Measurements from ENCODE around the gene PDP2.

The PDP2 gene

DNA sequence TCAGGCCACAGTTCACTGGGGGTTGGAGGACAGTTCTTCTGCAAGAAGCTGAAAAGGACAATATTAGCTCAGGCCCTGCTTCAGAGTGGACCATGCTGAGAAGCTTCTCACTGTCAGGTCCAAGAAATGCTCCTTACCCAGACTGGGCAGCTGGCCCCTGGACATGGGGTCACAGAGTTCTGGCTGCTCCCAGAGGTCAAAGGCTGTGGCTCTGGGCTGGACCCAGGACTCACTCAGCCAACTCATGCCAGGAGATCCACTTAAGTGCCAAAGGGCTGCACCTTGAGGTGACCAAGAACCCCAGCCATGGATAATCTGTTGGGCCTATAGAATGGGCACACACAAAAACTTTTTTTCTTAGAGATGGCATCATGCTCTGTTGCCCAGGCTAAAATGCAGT lies 59.1 kb downstream of the PDP2 start:
- TF ChIP-seq, protein P1, sequence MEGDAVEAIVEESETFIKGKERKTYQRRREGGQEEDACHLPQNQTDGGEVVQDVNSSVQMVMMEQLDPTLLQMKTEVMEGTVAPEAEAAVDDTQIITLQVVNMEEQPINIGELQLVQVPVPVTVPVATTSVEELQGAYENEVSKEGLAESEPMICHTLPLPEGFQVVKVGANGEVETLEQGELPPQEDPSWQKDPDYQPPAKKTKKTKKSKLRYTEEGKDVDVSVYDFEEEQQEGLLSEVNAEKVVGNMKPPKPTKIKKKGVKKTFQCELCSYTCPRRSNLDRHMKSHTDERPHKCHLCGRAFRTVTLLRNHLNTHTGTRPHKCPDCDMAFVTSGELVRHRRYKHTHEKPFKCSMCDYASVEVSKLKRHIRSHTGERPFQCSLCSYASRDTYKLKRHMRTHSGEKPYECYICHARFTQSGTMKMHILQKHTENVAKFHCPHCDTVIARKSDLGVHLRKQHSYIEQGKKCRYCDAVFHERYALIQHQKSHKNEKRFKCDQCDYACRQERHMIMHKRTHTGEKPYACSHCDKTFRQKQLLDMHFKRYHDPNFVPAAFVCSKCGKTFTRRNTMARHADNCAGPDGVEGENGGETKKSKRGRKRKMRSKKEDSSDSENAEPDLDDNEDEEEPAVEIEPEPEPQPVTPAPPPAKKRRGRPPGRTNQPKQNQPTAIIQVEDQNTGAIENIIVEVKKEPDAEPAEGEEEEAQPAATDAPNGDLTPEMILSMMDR (conservative IDR thresholded peaks at IDR 0.05; ENCODE audit: low read depth, low read length), result no peak
- H3K9ac ChIP-seq, result no peak overlapping the region
- no peaks in the 10 kb centered on the region for H4K20me1 ChIP-seq (ENCODE audit: insufficient read depth)
- H3K27ac ChIP-seq, result no peak overlapping the region
- H3K79me2 ChIP-seq (ENCODE audit: insufficient read depth, low read depth), result peaks cover 7% of the 10 kb centered on the region; the same call in 1 of the 2 replicates
- no peaks in the 10 kb centered on the region for H3K36me3 ChIP-seq (ENCODE audit: insufficient read depth)
- H3K4me1 ChIP-seq (ENCODE audit: low read depth, poor library complexity, severe bottlenecking), result peaks cover 12% of the 10 kb centered on the region
- H3K4me3 ChIP-seq (IDR thresholded peaks at IDR 0.05; ENCODE audit: insufficient read depth, low read depth, low read length), result no peak overlapping the region
- no peak overlapping the region for H2AFZ ChIP-seq (ENCODE audit: low read depth)
- no peak overlapping the region for H3K4me2 ChIP-seq
- H3K27me3 ChIP-seq (ENCODE audit: insufficient read depth, low read depth), result no peaks in the 10 kb centered on the region

DNA sequence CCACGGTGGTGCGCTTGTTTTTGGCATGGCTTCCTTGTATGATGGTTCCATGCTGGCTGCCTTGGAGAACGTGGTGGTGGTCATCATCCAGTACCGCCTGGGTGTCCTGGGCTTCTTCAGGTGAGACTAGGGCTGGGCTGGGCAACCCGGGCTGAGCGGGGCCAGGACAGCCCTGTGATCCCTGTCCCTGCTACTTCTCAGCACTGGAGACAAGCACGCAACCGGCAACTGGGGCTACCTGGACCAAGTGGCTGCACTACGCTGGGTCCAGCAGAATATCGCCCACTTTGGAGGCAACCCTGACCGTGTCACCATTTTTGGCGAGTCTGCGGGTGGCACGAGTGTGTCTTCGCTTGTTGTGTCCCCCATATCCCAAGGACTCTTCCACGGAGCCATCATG lies 59.9 kb downstream of the PDP2 start:
- no peak overlapping the region for H2AFZ ChIP-seq (ENCODE audit: low read depth)
- H3K4me3 ChIP-seq (IDR thresholded peaks at IDR 0.05; ENCODE audit: insufficient read depth, low read depth, low read length), result no peak overlapping the region
- H3K27me3 ChIP-seq (ENCODE audit: insufficient read depth, low read depth), result no peaks in the 10 kb centered on the region
- H3K79me2 ChIP-seq (ENCODE audit: insufficient read depth, low read depth), result peaks cover 3% of the 10 kb centered on the region; the same call in 1 of the 2 replicates
- no peaks in the 10 kb centered on the region for H4K20me1 ChIP-seq (ENCODE audit: insufficient read depth)
- no peak overlapping the region for H3K9ac ChIP-seq
- H3K4me1 ChIP-seq (ENCODE audit: low read depth, poor library complexity, severe bottlenecking), result peaks cover 10% of the 10 kb centered on the region
- no peaks in the 10 kb centered on the region for H3K36me3 ChIP-seq (ENCODE audit: insufficient read depth)
- no peak overlapping the region for H3K4me2 ChIP-seq
- TF ChIP-seq, protein P1 (conservative IDR thresholded peaks at IDR 0.05; ENCODE audit: low read depth, low read length), result no peak
- no peak overlapping the region for H3K27ac ChIP-seq
